DOHH2 (cell line): Measurements from ENCODE around the gene SDCCAG8.
A peak's percentile ranks its signal among the peaks of the same experiment; 100 is the strongest.

Source experiments
- H3F3A ChIP-seq: fragments of 200-600 bp; sonication (generic), shearing (Covaris generic); 2 replicates; pipeline ENCODE4 v1.6.0; 2016; ENCODE audit warnings: antibody characterized with exemption, mild to moderate bottlenecking; ENCODE audit not compliant: control insufficient read depth, insufficient read depth
- H3K27ac ChIP-seq: fragments of 200-600 bp; sonication (generic); 2 replicates; pipeline ENCODE4 v1.5.1; 2014; ENCODE audit warnings: low read depth, mild to moderate bottlenecking, low read length, moderate library complexity
- H3K27me3 ChIP-seq: fragments of 200-600 bp; sonication (generic); 2 replicates; pipeline ENCODE4 v1.6.1; 2014; ENCODE audit warnings: mild to moderate bottlenecking, low read length, mixed read lengths; ENCODE audit not compliant: control insufficient read depth
- H3K36me3 ChIP-seq: fragments of 200-600 bp; sonication (generic); 2 replicates; pipeline ENCODE4 v1.6.1; 2014; ENCODE audit warnings: mild to moderate bottlenecking, low read length, moderate library complexity, mixed read lengths; ENCODE audit not compliant: control insufficient read depth
- H3K4me1 ChIP-seq: fragments of 200-600 bp; sonication (generic); 2 replicates; pipeline ENCODE4 v1.6.1; 2014; ENCODE audit warnings: mild to moderate bottlenecking, low read length, mixed read lengths; ENCODE audit not compliant: control insufficient read depth
- H3K4me2 ChIP-seq: fragments of 200-600 bp; sonication (generic); 2 replicates; pipeline ENCODE4 v1.6.0; 2014; ENCODE audit warnings: mild to moderate bottlenecking, low read length, moderate library complexity
- H3K4me3 ChIP-seq: fragments of 200-600 bp; sonication (generic); 2 replicates; pipeline ENCODE4 v1.5.1; 2014; ENCODE audit warnings: mild to moderate bottlenecking, low read length, mixed read lengths
- H3K79me2 ChIP-seq: fragments of 200-600 bp; sonication (generic); 2 replicates; pipeline ENCODE4 v1.6.1; 2014; ENCODE audit warnings: mild to moderate bottlenecking, low read length, mixed read lengths; ENCODE audit not compliant: control insufficient read depth
- H3K9me2 ChIP-seq: fragments of 200-600 bp; sonication (generic); replicated peaks from 2 replicates; pipeline ENCODE4 v1.6.1; 2014; ENCODE audit warnings: mild to moderate bottlenecking, low read length, mixed read lengths; ENCODE audit not compliant: control insufficient read depth
- H3K9me3 ChIP-seq: fragments of 200-600 bp; sonication (generic); 2 replicates; pipeline ENCODE4 v1.6.1; 2014; ENCODE audit warnings: antibody characterized with exemption, low read length, mixed read lengths; ENCODE audit not compliant: control insufficient read depth, insufficient read depth
- H4K20me1 ChIP-seq: fragments of 200-600 bp; sonication (generic); 2 replicates; pipeline ENCODE4 v1.6.0; 2014; ENCODE audit warnings: low read depth, mild to moderate bottlenecking, antibody characterized with exemption, low read length, moderate library complexity; ENCODE audit not compliant: control insufficient read depth, insufficient read depth
- CTCF ChIP-seq: fragments of 200-600 bp; sonication (generic); IDR thresholded peaks from one replicate; pipeline ENCODE4 v1.5.1; 2014; ENCODE audit warnings: antibody characterized with exemption, mild to moderate bottlenecking, low read depth, low read length; ENCODE audit not compliant: poor library complexity, severe bottlenecking
- EZH2phosphoT487 ChIP-seq: fragments of 200-600 bp; sonication (generic); IDR thresholded peaks from 2 replicates; pipeline ENCODE4 v1.6.1; 2017; ENCODE audit warnings: borderline replicate concordance, mild to moderate bottlenecking, antibody characterized with exemption, low read length, moderate library complexity, mixed read lengths

SDCCAG8 gene

GRCh38 chr1:243287123-243287460 lies 31.3 kb downstream of the SDCCAG8 start:
- Histone ChIP-seq H3K4me1 (peaks cover 24% of the 10 kb centered on the region), H3K4me3 (no peak overlapping the region; the same call in 1 of the 2 replicates), H3K27me3 (no peaks in the 10 kb centered on the region), H3K9me3 (no peaks in the 10 kb centered on the region), H3K79me2 (no peaks in the 10 kb centered on the region), H3F3A (peaks cover 9% of the 10 kb centered on the region; the same call in 1 of the 2 replicates), H3K9me2 (no peaks in the 10 kb centered on the region), H3K4me2 (peak overlapping the region; percentile 60), H3K36me3 (peaks cover 28% of the 10 kb centered on the region), H4K20me1 (no peaks in the 10 kb centered on the region), H3K27ac (peak overlapping the region; percentile 46; the same call in 1 of the 2 replicates)
- TF ChIP-seq CTCF (no peak), EZH2phosphoT487 (no peak)

GRCh38 chr1:243287652-243288051 lies 31.8 kb downstream of the SDCCAG8 start:
- peak overlapping the region; percentile 60 for H3K4me2 ChIP-seq

GRCh38 chr1:243288062-243288461 lies 32.2 kb downstream of the SDCCAG8 start:
- H3K36me3 ChIP-seq, result peaks cover 28% of the 10 kb centered on the region
- TF ChIP-seq CTCF, result no peak
- TF ChIP-seq EZH2phosphoT487, result no peak
- H3K79me2 ChIP-seq, result no peaks in the 10 kb centered on the region

More at GRCh38 chr1:243287652-243288051, 31.8 kb downstream of the SDCCAG8 start:
- Histone ChIP-seq H3K9me3 (no peaks in the 10 kb centered on the region), H4K20me1 (no peaks in the 10 kb centered on the region), H3K36me3 (peaks cover 28% of the 10 kb centered on the region), H3K27me3 (no peaks in the 10 kb centered on the region), H3K27ac (peak overlapping the region; percentile 46), H3K4me3 (peak overlapping the region; percentile 46), H3K9me2 (no peaks in the 10 kb centered on the region), H3K4me1 (peaks cover 24% of the 10 kb centered on the region), H3F3A (peaks cover 9% of the 10 kb centered on the region; the same call in 1 of the 2 replicates), H3K79me2 (no peaks in the 10 kb centered on the region)
- TF ChIP-seq CTCF, result no peak
- no peak for TF ChIP-seq EZH2phosphoT487

More at GRCh38 chr1:243288062-243288461, 32.2 kb downstream of the SDCCAG8 start:
- Histone ChIP-seq H3F3A (peaks cover 9% of the 10 kb centered on the region; the same call in 1 of the 2 replicates), H4K20me1 (no peaks in the 10 kb centered on the region), H3K27me3 (no peaks in the 10 kb centered on the region), H3K9me2 (no peaks in the 10 kb centered on the region), H3K9me3 (no peaks in the 10 kb centered on the region), H3K4me1 (peaks cover 24% of the 10 kb centered on the region), H3K4me2 (peak overlapping the region; percentile 60), H3K4me3 (peak overlapping the region; percentile 46), H3K27ac (peak overlapping the region; percentile 46)
